Measurements from ENCODE around the gene RPP40.

Gene RPP40

DNA sequence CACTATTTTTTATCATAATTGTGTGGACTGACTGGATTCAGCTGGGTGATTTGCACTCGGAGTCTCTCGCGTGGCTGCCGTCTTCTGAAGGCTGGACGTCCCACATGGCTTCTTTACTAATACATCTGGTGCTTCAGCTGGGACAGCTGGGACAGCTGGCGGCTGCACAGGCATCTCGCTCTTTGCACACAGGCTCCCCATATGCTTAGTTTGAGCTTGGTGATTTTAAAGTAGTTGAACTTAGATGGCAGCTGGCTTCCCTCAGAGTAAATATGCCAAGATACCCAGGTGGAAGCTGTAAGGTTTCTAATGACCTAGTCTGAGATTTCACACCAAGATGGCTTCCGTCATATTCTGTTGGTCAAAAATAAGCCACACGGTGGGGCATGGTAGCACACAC lies 42.6 kb upstream of the RPP40 start:
- TF ChIP-seq TAF1 (IDR thresholded peaks at IDR 0.05; ENCODE audit: low read depth) (no peak), CEBPB (IDR thresholded peaks at IDR 0.05) (no peak), NFIC (IDR thresholded peaks at IDR 0.05) (no peak), YY1 (IDR thresholded peaks at IDR 0.05; ENCODE audit: low read depth) (no peak), EP300 (IDR thresholded peaks at IDR 0.05; ENCODE audit: borderline replicate concordance) (no peak), TEAD4 (IDR thresholded peaks at IDR 0.05) (no peak), TCF12 (IDR thresholded peaks at IDR 0.05; ENCODE audit: low read depth) (no peak), RAD21 (IDR thresholded peaks at IDR 0.05; ENCODE audit: low read depth) (no peak)
- TF ChIP-seq, protein P1, sequence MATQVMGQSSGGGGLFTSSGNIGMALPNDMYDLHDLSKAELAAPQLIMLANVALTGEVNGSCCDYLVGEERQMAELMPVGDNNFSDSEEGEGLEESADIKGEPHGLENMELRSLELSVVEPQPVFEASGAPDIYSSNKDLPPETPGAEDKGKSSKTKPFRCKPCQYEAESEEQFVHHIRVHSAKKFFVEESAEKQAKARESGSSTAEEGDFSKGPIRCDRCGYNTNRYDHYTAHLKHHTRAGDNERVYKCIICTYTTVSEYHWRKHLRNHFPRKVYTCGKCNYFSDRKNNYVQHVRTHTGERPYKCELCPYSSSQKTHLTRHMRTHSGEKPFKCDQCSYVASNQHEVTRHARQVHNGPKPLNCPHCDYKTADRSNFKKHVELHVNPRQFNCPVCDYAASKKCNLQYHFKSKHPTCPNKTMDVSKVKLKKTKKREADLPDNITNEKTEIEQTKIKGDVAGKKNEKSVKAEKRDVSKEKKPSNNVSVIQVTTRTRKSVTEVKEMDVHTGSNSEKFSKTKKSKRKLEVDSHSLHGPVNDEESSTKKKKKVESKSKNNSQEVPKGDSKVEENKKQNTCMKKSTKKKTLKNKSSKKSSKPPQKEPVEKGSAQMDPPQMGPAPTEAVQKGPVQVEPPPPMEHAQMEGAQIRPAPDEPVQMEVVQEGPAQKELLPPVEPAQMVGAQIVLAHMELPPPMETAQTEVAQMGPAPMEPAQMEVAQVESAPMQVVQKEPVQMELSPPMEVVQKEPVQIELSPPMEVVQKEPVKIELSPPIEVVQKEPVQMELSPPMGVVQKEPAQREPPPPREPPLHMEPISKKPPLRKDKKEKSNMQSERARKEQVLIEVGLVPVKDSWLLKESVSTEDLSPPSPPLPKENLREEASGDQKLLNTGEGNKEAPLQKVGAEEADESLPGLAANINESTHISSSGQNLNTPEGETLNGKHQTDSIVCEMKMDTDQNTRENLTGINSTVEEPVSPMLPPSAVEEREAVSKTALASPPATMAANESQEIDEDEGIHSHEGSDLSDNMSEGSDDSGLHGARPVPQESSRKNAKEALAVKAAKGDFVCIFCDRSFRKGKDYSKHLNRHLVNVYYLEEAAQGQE (IDR thresholded peaks at IDR 0.05; ENCODE audit: low read depth) = no peak
- TF ChIP-seq, protein P2, sequence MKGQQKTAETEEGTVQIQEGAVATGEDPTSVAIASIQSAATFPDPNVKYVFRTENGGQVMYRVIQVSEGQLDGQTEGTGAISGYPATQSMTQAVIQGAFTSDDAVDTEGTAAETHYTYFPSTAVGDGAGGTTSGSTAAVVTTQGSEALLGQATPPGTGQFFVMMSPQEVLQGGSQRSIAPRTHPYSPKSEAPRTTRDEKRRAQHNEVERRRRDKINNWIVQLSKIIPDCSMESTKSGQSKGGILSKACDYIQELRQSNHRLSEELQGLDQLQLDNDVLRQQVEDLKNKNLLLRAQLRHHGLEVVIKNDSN (IDR thresholded peaks at IDR 0.05) = no peak

DNA sequence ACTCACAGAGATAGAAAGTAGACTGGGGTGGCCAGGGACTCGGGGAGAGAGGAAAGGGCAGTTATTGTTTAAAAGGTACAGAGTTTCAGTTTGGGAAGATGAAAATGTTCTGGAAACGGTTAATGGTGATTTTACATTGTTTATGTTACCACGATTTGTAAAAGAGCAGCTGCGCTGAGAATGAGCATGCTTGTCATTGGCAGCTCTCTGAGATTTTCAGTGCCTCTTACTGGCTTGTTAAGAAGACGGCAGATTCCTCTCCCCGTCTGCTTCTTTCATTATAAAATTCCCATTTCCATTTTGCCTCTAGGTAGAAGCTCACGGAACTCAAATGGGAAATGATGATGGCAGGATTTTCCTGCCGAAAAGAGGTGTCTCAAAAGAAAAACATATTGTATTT lies 41.6 kb upstream of the RPP40 start:
- TF ChIP-seq EGR1 (IDR thresholded peaks at IDR 0.05) (no peak), TEAD4 (IDR thresholded peaks at IDR 0.05) (no peak), CREB1 (IDR thresholded peaks at IDR 0.05; ENCODE audit: low read depth) (no peak)

DNA sequence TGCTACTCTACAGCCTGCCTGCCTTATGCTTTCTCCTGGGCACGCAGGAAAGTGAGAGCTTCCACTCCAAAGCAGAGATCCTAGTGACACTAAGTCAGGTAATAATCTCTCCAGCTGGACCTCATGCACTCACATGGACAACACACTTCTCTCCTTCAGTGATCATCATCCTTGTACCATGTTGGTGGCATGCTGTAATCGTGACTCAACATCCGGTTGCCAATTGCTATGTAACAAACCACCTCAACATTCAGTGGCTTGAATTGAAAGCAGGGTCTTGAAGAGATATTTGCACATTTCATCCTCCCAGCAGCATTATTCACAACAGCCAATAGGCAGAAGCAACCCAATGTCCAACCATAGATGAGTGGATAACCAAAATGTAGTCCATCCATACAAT lies 41.0 kb upstream of the RPP40 start:
- TF ChIP-seq EP300 (IDR thresholded peaks at IDR 0.05; ENCODE audit: borderline replicate concordance) = no peak
- TF ChIP-seq CEBPB (IDR thresholded peaks at IDR 0.05) = no peak
- TF ChIP-seq, protein P3, sequence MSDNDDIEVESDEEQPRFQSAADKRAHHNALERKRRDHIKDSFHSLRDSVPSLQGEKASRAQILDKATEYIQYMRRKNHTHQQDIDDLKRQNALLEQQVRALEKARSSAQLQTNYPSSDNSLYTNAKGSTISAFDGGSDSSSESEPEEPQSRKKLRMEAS (IDR thresholded peaks at IDR 0.05) = no peak
- no peak for TF ChIP-seq YY1 (IDR thresholded peaks at IDR 0.05; ENCODE audit: low read depth)
- TF ChIP-seq TAF1 (IDR thresholded peaks at IDR 0.05; ENCODE audit: low read depth) = no peak
- TF ChIP-seq CREB1 (IDR thresholded peaks at IDR 0.05; ENCODE audit: low read depth) = no peak

DNA sequence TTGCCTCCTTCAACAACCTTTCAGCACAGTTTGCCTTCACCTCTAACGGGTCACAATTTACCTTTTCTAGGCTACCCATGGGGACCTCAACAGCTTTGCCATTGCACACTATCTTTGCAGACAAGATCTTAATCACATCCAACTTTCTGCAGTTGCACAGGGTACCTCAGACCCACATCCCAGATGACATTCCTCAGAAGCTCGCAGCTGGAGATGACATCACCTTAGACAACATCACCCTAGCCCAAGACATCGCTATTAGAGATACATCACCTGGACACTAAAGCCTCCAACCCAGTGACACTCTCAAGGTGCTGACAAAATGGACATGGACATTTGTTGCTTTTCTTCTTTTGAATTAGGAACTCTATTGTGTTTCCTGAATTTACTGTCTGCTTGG lies 38.6 kb upstream of the RPP40 start:
- TF ChIP-seq, protein P3 (IDR thresholded peaks at IDR 0.05) = no peak
- TF ChIP-seq YY1 (IDR thresholded peaks at IDR 0.05; ENCODE audit: low read depth) = no peak

DNA sequence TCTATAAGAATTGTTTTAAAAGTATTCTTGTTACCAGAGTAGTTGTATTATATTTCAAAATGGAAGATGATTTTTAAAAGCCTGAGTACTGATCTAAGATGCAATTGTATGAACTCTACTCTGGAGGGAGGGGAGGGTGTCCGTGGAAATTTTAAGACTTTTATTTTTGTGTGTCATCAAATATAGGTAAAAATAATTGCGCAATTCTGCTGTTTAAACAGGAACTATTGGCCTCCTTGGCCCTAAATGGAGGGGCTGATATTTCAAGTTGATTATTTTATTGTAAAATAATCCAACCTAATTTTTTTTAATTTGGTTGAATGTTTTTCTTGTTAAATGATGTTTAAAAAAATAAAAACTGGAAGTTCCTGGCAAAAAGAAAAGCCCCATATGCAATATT lies 38.1 kb upstream of the RPP40 start:
- TF ChIP-seq FOXM1 (IDR thresholded peaks at IDR 0.05; ENCODE audit: borderline replicate concordance, low read depth) = no peak
- no peak for TF ChIP-seq TEAD4 (IDR thresholded peaks at IDR 0.05)
- TF ChIP-seq RAD21 (IDR thresholded peaks at IDR 0.05; ENCODE audit: low read depth) = no peak
- TF ChIP-seq CREB1 (IDR thresholded peaks at IDR 0.05; ENCODE audit: low read depth) = no peak
- TF ChIP-seq EP300 (IDR thresholded peaks at IDR 0.05; ENCODE audit: borderline replicate concordance) = no peak
- TF ChIP-seq, protein P2 (IDR thresholded peaks at IDR 0.05) = no peak

DNA sequence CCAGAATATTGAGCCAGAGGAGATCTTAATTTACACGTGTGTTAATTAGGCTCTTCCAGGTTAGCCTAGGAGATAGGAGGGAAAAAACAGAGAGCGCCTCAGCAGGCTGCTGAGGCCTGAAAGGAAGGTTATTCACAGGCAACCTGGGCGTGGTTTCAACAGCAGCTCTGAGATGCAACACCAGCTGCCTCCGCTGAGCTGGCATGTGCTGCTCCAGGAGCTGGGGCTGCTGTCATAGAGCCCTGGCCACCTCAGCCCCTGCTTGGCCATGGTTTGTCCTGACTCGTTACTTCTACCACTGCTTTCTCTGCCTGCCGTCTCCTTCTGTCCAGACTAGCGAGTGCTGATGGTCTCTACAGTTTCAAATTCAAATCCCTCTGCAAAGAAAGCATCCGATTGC lies 32.4 kb upstream of the RPP40 start:
- TF ChIP-seq EP300 (IDR thresholded peaks at IDR 0.05; ENCODE audit: borderline replicate concordance) = no peak
- TF ChIP-seq, protein P1 (IDR thresholded peaks at IDR 0.05; ENCODE audit: low read depth) = no peak
- no peak for TF ChIP-seq TCF12 (IDR thresholded peaks at IDR 0.05; ENCODE audit: low read depth)
- no peak for TF ChIP-seq ZBTB7A (IDR thresholded peaks at IDR 0.05; ENCODE audit: low read depth)
- TF ChIP-seq, protein P3 (IDR thresholded peaks at IDR 0.05) = no peak
- TF ChIP-seq TAF1 (IDR thresholded peaks at IDR 0.05; ENCODE audit: low read depth) = no peak
- no peak for TF ChIP-seq YY1 (IDR thresholded peaks at IDR 0.05; ENCODE audit: low read depth)
- no peak for TF ChIP-seq FOXM1 (IDR thresholded peaks at IDR 0.05; ENCODE audit: borderline replicate concordance, low read depth)
- TF ChIP-seq, protein P2 (IDR thresholded peaks at IDR 0.05) = no peak
- no peak for TF ChIP-seq CREB1 (IDR thresholded peaks at IDR 0.05; ENCODE audit: low read depth)
- TF ChIP-seq EGR1 (IDR thresholded peaks at IDR 0.05) = no peak
- TF ChIP-seq CEBPB (IDR thresholded peaks at IDR 0.05) = no peak
- no peak for TF ChIP-seq TEAD4 (IDR thresholded peaks at IDR 0.05)
- TF ChIP-seq NFIC (IDR thresholded peaks at IDR 0.05) = no peak
- TF ChIP-seq RAD21 (IDR thresholded peaks at IDR 0.05; ENCODE audit: low read depth) = no peak

Data from Ishikawa (cell line).